HG02870 (cell line): Measurements from ENCODE around the gene CCDC88B.

ENCODE experiments used
- ATAC-seq: cut with Tn5 transposase; IDR thresholded peaks from one replicate; pipeline ENCODE4 v1.9.1; 2021; ENCODE audit warnings: mild to moderate bottlenecking, moderate library complexity; ENCODE audit not compliant: unreplicated experiment

Gene CCDC88B

GRCh38 chr11:64341851-64342791 is 2.1 kb downstream of the CCDC88B start:
- peak; percentile 43 for ATAC-seq

- no peak for ATAC-seq
Measured at GRCh38 chr11:64342869-64343745, 3.1 kb downstream of the CCDC88B start.

DNA sequence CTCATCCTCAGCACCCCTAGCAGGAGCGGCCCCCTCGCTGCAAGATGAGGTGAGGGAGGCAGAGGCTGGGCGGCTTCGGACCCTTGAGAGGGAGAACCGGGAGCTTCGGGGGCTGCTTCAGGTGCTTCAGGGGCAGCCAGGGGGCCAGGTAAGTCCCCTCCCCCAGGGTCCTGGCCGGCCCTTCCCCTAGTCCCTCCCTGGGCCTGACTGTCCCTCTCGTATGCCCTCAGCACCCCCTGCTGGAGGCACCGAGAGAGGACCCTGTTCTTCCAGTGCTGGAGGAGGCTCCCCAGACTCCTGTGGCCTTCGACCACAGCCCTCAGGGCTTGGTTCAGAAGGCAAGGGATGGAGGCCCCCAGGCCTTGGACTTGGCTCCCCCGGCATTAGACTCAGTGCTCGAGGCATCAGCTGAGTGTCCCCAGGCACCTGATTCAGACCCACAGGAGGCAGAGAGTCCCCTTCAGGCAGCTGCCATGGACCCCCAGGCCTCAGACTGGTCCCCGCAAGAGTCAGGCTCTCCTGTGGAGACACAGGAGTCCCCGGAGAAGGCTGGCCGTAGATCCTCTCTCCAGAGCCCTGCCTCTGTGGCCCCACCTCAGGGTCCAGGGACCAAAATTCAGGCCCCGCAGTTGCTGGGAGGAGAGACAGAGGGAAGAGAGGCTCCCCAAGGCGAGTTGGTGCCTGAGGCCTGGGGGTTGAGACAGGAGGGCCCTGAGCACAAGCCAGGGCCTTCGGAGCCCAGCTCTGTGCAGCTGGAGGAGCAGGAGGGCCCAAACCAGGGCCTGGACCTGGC is 4.0 kb downstream of the CCDC88B start:
- ATAC-seq, result no peak

DNA sequence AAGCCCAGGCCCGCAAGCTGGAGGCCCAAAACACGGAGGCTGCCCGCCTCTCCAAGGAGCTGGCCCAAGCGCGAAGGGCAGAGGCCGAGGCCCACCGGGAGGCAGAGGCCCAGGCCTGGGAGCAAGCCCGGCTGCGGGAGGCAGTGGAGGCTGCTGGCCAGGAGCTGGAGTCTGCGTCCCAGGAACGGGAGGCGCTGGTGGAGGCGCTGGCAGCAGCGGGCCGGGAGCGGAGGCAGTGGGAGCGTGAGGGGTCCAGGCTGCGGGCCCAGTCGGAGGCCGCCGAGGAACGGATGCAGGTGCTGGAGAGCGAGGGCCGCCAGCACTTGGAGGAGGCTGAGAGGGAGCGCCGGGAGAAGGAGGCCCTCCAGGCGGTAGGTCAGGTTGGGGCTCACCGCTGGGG is 4.8 kb downstream of the CCDC88B start:
- no peak for ATAC-seq

DNA sequence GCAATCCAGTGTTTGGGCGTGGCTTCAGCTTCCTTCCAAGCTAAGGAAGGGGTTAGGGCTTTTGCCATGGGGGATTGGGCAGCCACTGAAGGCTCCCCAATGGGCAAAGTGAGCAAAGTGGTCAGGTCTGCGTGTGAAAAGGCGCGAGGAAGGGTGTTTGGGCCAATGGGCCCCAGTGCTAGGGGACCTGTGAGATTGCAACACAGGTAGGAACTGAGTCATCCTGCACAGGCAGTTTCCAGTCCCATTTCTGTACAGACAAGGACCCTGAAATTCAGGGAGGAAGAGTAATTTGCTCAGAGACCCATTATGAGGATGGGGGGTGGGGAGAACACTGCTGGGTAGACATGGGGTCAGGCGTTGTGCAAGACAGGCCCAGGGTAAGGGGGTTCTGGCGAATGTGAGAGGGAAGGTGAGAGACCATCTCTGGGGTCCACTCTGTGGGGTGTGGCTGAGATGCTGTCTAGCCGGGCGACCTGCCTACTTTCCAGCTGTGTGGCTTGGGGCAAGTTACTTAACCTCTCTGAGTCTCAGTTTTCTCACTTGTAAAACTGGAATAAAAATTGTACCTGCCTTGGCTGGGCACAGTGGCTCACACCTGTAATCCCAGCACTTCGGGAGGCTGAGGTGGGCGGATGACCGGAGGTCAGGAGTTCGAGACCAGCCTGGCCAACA is 7.3 kb downstream of the CCDC88B start:
- ATAC-seq, result no peak

DNA sequence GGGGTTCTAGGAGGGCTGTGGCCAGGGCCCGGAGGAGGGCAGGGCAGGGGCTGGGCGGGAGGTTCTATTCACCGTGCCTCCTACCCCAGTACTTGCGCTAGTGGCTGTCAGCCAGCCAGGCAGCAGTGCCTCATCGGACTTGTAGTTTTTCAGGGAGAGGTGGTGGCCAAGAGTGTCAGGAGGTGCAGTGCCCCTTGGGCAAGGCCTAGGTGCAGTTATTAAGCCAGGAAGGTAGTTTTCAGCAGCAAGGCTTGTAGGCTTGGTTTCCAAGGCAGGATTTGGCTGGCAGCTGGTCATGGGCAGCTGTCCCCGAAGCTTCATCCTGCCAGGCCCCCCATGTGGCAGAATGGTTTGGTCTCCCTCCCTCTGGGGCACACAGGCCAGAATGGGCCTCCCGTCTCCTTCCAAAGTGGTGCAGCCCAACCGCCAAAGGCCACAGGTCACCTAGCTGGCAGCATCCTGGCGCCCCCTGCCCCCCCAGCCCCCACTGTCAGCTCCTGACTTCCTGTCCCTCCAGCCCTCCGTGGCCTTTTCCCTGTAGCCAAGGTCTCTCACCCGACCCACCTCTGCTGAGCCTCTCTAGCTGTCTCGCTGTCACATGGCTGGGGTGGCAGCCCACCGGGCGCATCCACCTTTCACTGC is 8.5 kb downstream of the CCDC88B start:
- ATAC-seq, result no peak

DNA sequence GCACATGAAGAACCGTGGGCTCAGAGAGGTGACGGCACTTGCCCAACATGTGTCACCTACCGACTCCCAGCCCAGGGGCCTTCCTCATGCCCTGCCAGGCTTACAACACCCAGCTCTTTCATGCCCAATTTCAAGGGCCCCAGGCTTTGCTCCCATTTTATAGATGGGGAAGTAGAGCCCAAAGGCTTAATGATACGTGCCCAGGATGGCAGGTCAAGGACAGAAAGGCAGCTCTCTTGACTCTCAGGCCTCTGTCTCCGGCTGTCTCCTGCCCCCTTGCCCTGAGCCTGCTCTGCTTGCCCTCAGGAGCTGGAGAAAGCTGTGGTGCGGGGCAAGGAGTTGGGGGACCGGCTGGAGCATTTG is 9.0 kb downstream of the CCDC88B start:
- no peak for ATAC-seq

- ATAC-seq, result no peak
Measured at GRCh38 chr11:64349404-64349803, 9.4 kb downstream of the CCDC88B start.

- no peak for ATAC-seq
Measured at GRCh38 chr11:64351136-64351631, 11.2 kb downstream of the CCDC88B start.

DNA sequence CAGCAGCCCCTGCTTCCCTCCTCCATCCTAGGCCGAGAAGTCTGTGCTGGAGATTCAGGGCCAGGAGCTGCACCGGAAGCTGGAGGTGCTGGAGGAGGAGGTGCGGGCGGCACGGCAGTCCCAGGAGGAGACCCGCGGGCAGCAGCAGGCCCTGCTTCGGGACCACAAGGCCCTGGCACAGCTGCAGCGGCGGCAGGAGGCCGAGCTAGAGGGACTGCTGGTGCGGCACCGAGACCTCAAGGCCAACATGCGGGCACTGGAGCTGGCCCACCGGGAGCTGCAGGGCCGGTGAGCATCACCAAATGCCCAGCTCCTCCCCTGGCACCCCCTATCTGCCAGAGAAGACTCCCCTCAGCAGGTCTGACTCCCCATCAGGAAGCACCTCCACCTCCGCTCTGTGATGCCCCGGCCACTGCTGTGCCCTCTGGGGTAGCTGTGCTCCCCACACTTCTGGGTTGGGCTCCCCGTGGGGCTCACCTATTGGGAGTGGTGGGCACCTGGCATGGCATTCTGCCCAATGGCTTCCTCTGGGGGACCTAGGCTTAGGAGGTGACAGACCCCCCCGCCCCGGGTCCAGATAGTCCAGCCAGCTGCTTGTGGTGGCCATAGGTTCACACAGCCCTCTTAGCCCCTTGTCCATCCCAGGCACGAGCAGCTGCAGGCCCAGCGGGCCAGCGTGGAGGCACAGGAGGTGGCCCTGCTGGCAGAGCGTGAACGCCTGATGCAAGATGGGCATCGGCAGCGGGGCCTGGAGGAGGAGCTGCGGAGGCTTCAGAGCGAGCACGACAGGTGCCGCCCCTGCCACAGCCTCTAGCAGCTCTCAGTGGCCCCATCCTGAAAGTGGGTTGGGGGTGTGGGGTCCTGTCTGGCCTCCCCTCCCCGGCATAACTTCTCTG is 12.3 kb downstream of the CCDC88B start:
- ATAC-seq, result no peak

- ATAC-seq, result no peak
Measured at GRCh38 chr11:64352995-64353714, 13.2 kb downstream of the CCDC88B start.

- ATAC-seq, result no peak
Measured at GRCh38 chr11:64353715-64354506, 13.9 kb downstream of the CCDC88B start.

- no peak for ATAC-seq
Measured at GRCh38 chr11:64355078-64355940, 15.3 kb downstream of the CCDC88B start.

DNA sequence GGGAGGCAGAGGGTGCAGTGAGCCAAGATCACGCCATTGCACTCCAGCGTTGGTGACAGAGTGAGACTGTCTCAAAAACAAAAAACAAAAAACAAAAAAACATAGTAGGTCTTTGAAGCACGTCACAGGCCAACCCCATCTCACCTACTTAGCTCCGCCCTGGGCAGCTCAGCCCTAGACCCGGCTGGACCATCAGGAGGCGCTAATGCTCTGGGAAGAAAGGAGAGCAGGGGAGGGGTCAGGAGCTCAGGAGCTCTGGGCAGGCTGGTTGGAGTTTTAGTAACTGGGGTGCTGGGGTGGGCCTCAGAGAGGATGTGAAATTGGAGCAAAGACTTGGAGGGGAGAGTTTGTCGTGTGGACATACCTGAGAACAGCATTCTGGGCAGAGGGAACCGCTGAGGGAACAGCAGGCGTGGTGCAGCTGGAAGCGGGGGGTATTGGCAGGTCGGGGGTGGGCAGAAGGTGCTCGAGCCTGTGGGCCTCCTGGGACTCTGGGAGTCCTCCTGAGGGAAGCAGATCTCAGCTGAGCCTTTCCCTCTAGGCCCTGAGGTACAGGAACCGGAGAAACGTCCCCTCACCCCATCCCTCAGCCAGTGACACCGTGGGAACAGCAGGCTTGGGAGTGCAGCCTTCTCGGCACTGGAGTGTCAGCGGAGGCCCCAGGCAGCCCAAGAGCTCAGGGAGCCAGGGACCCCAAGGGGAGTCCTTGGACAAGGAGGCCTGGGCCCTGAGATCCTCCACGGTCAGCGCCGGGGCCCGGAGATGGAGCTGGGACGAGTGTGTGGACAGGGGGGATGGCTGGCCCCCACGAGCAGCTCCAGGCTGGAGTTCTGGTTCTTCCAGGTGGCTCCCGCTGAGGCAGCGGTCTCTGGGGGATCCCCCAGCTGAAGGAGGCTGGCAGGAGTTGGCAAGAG is 16.8 kb downstream of the CCDC88B start:
- ATAC-seq, result no peak

- no peak for ATAC-seq
Measured at GRCh38 chr11:64357446-64357845, 17.4 kb downstream of the CCDC88B start.
